ENCODE data around the gene FTCDNL1.

FTCDNL1 gene

DNA sequence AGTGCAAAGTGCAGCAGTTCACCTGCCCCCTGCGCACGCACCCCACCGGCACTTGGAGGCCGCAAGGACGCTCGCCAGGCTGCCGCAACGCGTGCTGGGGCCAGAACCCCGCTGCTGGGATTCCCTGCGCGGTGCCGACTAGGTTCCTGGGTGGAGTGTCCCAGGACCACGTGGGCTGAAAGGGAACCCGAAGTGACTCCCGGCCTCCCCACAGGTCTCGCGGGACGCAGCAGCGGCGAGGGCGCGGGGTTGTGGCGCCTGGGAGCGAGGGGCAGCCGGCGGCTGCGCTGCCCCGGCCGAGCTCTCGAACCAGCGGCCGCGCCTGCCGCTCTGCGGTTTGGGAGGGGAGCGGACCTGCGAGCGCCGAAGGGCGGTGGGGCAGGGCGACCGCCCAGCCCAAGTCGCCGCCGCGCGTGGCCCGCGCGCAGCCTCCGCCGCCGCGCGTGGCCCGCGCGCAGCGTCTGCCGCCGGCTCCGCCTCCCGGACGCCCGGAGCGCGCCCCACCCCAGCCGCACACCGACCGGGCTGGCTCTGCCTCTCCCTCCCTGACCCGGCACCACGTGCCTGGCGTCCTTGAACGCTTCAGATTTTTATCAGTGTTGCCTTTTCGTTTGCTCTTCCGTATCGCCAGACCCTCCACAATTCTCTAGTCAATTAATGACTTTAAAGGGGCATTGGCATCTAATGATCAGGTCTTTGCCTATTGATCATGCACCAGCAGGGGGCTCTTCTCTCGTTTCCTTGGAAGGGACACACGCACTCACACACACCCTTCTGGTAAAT is at the start of gene FTCDNL1:
FTCDNL1 (minus strand) TSS at position 475 of the 783 bp plus-strand sequence. CDS start 2,230 bp downstream, outside the sequence.
- ChIA-PET POLR2A (no interaction called here), CTCF (interaction anchor here (0.8 to 1.1 kb wide), 2 partner anchors 122 to 157 kb away, joined by 3 read pairs; no protein-coding TSS in a partner anchor)
- Histone ChIP-seq H3K4me1 (ENCODE audit: control insufficient read depth, insufficient read depth, low read length) (peaks cover 19% of the 10 kb centered on the region), H3K27ac (ENCODE audit: extremely low read depth, low read depth, low read length) (peak within 1 kb of the TSS; percentile 86; the same call in 1 of the 2 replicates), H3K4me3 (ENCODE audit: low read depth, low read length) (peak within 1 kb of the TSS; percentile 74), H3K9me3 (ENCODE audit: control insufficient read depth, insufficient read depth, low read depth, low read length) (no peaks in the 10 kb centered on the region), H3K36me3 (ENCODE audit: control insufficient read depth in 2 of 2, insufficient read depth in 1 of 2, low read length in 2 of 2) (no peaks in the 10 kb centered on the region)
- peak; percentile 61 for TF ChIP-seq ZNF335 (tag by site-specific recombination; conservative IDR thresholded peaks at IDR 0.05)
- no peak for TF ChIP-seq ZNF658 (tag by site-specific recombination; IDR thresholded peaks at IDR 0.05)
- TF ChIP-seq ZFP69B (tag by site-specific recombination; IDR thresholded peaks at IDR 0.05) = 0 out of 2 replicates have a peak, but pooled peaks have one; percentile 56
- TF ChIP-seq FEZF1 (tag by site-specific recombination; IDR thresholded peaks at IDR 0.05) = peak; percentile 27
- peak; percentile 66 for TF ChIP-seq ZSCAN30 (tag by site-specific recombination; IDR thresholded peaks at IDR 0.05)
- TF ChIP-seq ZNF660 (tag by site-specific recombination; IDR thresholded peaks at IDR 0.05) = 0 out of 2 replicates have a peak, but pooled peaks have one; percentile 13
- peak; percentile 44 for TF ChIP-seq SP7 (tag by site-specific recombination; IDR thresholded peaks at IDR 0.05)
- no peak for TF ChIP-seq ZNF510 (tag by site-specific recombination; IDR thresholded peaks at IDR 0.05; ENCODE audit: insufficient replicate concordance)
- TF ChIP-seq ZNF302 (tag by site-specific recombination; IDR thresholded peaks at IDR 0.05; ENCODE audit: low read depth) = no peak
- TF ChIP-seq, protein P1, sequence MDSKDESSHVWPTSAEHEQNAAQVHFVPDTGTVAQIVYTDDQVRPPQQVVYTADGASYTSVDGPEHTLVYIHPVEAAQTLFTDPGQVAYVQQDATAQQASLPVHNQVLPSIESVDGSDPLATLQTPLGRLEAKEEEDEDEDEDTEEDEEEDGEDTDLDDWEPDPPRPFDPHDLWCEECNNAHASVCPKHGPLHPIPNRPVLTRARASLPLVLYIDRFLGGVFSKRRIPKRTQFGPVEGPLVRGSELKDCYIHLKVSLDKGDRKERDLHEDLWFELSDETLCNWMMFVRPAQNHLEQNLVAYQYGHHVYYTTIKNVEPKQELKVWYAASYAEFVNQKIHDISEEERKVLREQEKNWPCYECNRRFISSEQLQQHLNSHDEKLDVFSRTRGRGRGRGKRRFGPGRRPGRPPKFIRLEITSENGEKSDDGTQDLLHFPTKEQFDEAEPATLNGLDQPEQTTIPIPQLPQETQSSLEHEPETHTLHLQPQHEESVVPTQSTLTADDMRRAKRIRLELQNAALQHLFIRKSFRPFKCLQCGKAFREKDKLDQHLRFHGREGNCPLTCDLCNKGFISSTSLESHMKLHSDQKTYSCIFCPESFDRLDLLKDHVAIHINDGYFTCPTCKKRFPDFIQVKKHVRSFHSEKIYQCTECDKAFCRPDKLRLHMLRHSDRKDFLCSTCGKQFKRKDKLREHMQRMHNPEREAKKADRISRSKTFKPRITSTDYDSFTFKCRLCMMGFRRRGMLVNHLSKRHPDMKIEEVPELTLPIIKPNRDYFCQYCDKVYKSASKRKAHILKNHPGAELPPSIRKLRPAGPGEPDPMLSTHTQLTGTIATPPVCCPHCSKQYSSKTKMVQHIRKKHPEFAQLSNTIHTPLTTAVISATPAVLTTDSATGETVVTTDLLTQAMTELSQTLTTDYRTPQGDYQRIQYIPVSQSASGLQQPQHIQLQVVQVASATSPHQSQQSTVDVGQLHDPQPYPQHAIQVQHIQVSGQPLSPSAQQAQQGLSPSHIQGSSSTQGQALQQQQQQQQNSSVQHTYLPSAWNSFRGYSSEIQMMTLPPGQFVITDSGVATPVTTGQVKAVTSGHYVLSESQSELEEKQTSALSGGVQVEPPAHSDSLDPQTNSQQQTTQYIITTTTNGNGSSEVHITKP (tag by site-specific recombination; IDR thresholded peaks at IDR 0.05) = peak; percentile 22
- 0 out of 2 replicates have a peak, but pooled peaks have one; percentile 18 for TF ChIP-seq YY1 (tag by site-specific recombination; IDR thresholded peaks at IDR 0.05)
- TF ChIP-seq ZBTB8A (tag by site-specific recombination; IDR thresholded peaks at IDR 0.05) = peak; percentile 18; the same call in 1 of the 2 replicates
- 0 out of 2 replicates have a peak, but pooled peaks have one; percentile 70 for TF ChIP-seq MZF1 (tag by site-specific recombination; IDR thresholded peaks at IDR 0.05; ENCODE audit: borderline replicate concordance)
- peak; percentile 44 for TF ChIP-seq ZNF341 (tag by site-specific recombination; IDR thresholded peaks at IDR 0.05; ENCODE audit: low read depth)
- TF ChIP-seq, protein P2, sequence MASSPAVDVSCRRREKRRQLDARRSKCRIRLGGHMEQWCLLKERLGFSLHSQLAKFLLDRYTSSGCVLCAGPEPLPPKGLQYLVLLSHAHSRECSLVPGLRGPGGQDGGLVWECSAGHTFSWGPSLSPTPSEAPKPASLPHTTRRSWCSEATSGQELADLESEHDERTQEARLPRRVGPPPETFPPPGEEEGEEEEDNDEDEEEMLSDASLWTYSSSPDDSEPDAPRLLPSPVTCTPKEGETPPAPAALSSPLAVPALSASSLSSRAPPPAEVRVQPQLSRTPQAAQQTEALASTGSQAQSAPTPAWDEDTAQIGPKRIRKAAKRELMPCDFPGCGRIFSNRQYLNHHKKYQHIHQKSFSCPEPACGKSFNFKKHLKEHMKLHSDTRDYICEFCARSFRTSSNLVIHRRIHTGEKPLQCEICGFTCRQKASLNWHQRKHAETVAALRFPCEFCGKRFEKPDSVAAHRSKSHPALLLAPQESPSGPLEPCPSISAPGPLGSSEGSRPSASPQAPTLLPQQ (tag by site-specific recombination; IDR thresholded peaks at IDR 0.05) = peak; percentile 31; the same call in 1 of the 2 replicates
- peak; percentile 63 for TF ChIP-seq GLIS1 (tag by site-specific recombination; IDR thresholded peaks at IDR 0.05)
- TF ChIP-seq ZNF600 (tag by site-specific recombination; IDR thresholded peaks at IDR 0.05) = peak; percentile 19; the same call in 1 of the 2 replicates
- TF ChIP-seq CTCF (tag by site-specific recombination; IDR thresholded peaks at IDR 0.05) = peak; percentile 86
- TF ChIP-seq ZBTB10 (tag by site-specific recombination; IDR thresholded peaks at IDR 0.05) = 0 out of 2 replicates have a peak, but pooled peaks have one; percentile 36
- no peak for TF ChIP-seq ZNF416 (tag by site-specific recombination; IDR thresholded peaks at IDR 0.05)
- TF ChIP-seq ZBTB26 (tag by site-specific recombination; optimal IDR thresholded peaks at IDR 0.05) = peak; percentile 85
- 0 out of 2 replicates have a peak, but pooled peaks have one; percentile 28 for TF ChIP-seq KLF17 (tag by site-specific recombination; IDR thresholded peaks at IDR 0.05)
- peak; percentile 46; the same call in 1 of the 2 replicates for TF ChIP-seq ZNF2 (tag by site-specific recombination; IDR thresholded peaks at IDR 0.05)
- no peak for TF ChIP-seq ZNF670 (tag by site-specific recombination; IDR thresholded peaks at IDR 0.05; ENCODE audit: low read depth)
- TF ChIP-seq ZNF473 (tag by site-specific recombination; IDR thresholded peaks at IDR 0.05) = no peak

Data from HEK293 (cell line).